Stimulated activated CD8-positive, alpha-beta memory T cell treated with anti-CD3 and anti-CD28 coated beads, Interleukin-12 subunit alpha, Interleukin-12 subunit beta, amount 100 ng/mL, for 4 hours (primary cell): ENCODE measurements around the gene DNA2.
A peak's percentile ranks its signal among the peaks of the same experiment; 100 is the strongest.

ENCODE experiments used
- DNase-seq: peaks from one replicate; pipeline ENCODE4 v3.0.0-alpha.2; 2020; ENCODE audit warnings: low read depth

The DNA2 gene

GRCh38 chr10:68442971-68443370, 28.8 kb downstream of the DNA2 start:
- no peak for DNase-seq

GRCh38 chr10:68440898-68441297, 30.9 kb downstream of the DNA2 start:
- DNase-seq: no peak

- DNase-seq: no peak
Observed at GRCh38 chr10:68435803-68436202, 36.0 kb downstream of the DNA2 start.

GRCh38 chr10:68434657-68435056, 37.1 kb downstream of the DNA2 start:
- DNase-seq: no peak

- no peak for DNase-seq
Observed at GRCh38 chr10:68428396-68429104, 43.2 kb downstream of the DNA2 start.

GRCh38 chr10:68424454-68425014, 47.2 kb downstream of the DNA2 start:
- no peak for DNase-seq

- peak; percentile 5 for DNase-seq
Observed at GRCh38 chr10:68423522-68423921, 48.3 kb downstream of the DNA2 start.

- no peak for DNase-seq
Observed at GRCh38 chr10:68419376-68419775, 52.4 kb downstream of the DNA2 start.

GRCh38 chr10:68408898-68409518, 62.8 kb downstream of the DNA2 start:
- no peak for DNase-seq

- DNase-seq: peak; percentile 70
Observed at GRCh38 chr10:68406815-68407548, 64.8 kb downstream of the DNA2 start, which contains the start of gene RUFY2. Gene RUFY2, minus strand, starts transcription at chr10:68407277. Its CDS starts 88 bp downstream, at chr10:68407189.

GRCh38 chr10:68406111-68406814, 65.5 kb downstream of the DNA2 start:
- no peak for DNase-seq

- no peak for DNase-seq
Observed at GRCh38 chr10:68403701-68404100, 68.1 kb downstream of the DNA2 start.

GRCh38 chr10:68402276-68402675, 69.5 kb downstream of the DNA2 start:
- DNase-seq: no peak

- DNase-seq: no peak
Observed at GRCh38 chr10:68397005-68397404, 74.8 kb downstream of the DNA2 start.

GRCh38 chr10:68385740-68386139, 86.0 kb downstream of the DNA2 start:
- DNase-seq: no peak

GRCh38 chr10:68371604-68372003, 100.2 kb downstream of the DNA2 start:
- DNase-seq: no peak

- no peak for DNase-seq
Observed at GRCh38 chr10:68367121-68367520, 104.7 kb downstream of the DNA2 start.

GRCh38 chr10:68366600-68366999, 105.2 kb downstream of the DNA2 start:
- DNase-seq: no peak

- DNase-seq: no peak
Observed at GRCh38 chr10:68365611-68366010, 106.2 kb downstream of the DNA2 start.

GRCh38 chr10:68364101-68364886, 107.5 kb downstream of the DNA2 start:
- DNase-seq: no peak
